Activated CD4-positive, alpha-beta T cell treated with anti-CD3 and anti-CD28 coated beads for 48 hours (primary cell): Measurements from ENCODE around the gene GP1BB.

Experiments
- DNase-seq: peaks from one replicate; pipeline ENCODE4 v3.0.0-alpha.2; 2020

The GP1BB gene

DNA sequence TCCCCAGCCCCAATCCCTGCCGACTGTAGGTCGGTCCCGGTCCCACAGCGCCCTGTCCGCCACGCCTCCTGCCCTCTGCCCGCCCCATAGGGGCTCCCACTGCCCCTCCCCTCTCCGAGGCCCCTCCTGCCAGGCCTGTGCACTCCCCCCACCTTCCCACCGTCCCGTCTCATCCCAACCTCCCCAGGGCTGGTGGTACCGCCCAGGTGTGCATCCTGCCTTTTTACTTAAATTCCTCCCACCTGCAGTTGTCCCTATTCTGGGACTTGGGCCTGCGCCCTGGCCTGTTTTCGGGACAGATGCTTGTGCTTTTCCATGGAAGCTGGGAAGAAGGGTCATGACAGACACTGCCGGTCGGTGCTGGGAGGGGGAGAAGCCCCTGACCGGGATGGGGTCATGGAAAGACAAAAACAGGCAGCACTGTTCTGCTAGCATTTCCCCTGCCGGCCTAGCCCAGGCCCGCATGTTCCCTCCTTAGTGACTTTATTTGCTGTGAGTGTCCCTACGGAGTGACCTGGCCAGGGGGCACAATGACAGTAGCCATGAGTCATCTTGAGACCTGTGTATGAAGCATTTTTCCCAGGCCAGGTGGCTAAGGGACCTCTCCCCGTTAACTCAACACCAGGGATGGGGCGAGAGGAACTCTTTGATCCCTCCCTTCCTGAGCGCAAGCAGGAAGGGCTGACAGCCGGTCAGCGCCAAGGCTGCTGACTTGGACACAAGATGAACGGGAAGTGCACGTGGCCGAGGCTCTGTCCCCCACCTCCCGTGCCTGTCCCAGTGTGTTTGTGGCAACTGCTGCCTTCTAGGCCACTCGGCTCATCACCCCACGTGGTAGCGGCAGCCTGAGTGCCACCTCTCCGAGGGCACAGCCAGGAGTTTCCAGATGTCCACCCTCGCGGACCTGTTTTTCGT is 44.3 kb downstream of the GP1BB start:
- no peak for DNase-seq

- DNase-seq: no peak
These were observed 46.0 kb downstream of the GP1BB start for GRCh38 chr22:19769393-19769715.

- no peak for DNase-seq
These were observed 47.2 kb downstream of the GP1BB start for GRCh38 chr22:19770349-19771220.

DNA sequence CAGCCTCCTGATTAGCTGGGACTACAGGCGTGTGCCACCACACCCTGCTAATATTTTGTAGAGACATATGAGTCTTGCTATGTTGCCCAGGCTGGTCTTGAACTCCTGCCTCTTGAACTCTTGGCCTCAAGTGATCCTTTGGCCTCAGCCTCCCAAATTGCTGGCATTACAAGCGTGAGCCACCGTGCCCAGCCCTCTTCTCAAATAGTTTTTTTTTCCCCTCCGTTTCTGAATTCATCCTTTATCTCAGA is 49.0 kb downstream of the GP1BB start:
- no peak for DNase-seq

DNA sequence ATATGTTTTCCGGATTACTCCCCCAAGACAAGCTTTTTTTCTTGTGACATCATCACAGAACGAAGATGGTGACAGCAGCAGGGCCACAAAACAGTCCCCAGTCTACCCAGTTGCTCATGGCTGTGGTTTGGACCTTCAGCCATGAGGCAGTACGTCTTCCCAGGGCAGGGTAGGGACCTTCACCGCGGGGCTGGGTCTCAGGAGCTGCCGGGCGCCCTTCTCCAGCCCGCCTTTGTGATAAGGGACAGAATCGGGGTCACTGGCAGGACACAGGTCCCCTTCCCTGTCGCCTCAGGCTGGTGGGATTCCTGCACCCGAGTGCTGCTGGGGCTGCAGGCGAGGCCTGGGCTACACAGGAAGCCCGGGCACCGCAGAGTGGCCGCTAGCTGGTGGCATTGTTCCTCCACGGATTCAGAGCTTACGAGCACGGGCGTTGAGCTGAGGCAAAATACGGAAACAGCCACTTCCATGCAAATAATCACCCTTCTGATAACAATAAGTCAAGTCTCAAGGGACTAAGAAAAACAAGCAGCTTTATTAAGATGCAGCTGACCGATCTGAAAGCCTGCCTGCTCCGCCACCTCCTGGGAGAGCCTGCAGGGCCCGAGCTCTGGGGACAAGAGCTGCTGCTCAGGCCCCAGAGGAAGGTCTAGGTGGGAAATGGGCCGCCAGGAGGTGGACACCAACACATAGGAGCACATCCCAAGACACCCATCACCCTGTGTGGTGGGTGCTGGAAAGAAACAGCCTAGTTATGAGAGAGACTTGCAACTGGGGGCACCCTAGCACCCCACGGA is 49.5 kb downstream of the GP1BB start:
- no peak for DNase-seq

DNA sequence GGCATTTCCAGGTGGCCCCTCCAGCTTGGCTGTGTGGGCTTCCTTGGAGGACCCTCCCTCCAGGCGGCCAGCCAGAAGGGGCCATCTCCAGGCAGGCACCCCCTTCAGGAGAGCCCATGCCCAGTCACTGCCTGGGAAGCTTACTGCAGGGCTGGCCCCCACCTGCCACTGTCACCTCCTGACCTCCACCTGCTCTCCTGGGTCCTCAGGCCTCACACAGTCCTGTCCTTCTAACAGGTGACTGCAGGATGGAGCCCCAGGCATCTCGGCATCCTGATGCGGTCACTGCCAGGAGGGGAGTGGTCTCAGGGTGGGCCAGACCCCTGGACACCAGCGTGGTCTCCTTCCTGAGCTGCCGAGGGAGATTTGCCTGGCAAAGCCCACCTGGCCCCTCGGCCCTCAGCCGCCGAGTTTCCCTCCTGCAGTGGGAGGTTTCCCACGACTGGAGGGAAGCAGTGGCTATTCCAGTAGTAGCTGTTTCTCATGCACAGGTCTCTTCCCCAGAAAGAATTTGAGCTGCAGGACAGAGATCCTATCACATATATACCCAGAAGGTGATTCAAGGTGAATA is 50.2 kb downstream of the GP1BB start:
- DNase-seq: no peak
